Lower leg skin (tissue), 3 donors: ENCODE measurements around the gene ADGRA1.

Source experiments
- CTCF ChIP-seq, 3 donors: fragments of 450-650 bp; IDR thresholded peaks; one replicate each; pipeline ENCODE4 v1.5.1; 2016; ENCODE audit warnings: antibody characterized with exemption in 3 of 3, mild to moderate bottlenecking in 3 of 3, moderate library complexity in 2 of 3
- POLR2A ChIP-seq, 2 donors: fragments of 450-650 bp; IDR thresholded peaks; one replicate each; pipeline ENCODE4 v1.6.1; 2016 to 2017; ENCODE audit warnings: antibody characterized with exemption in 2 of 2, mild to moderate bottlenecking in 1 of 2, moderate library complexity in 1 of 2

DNA sequence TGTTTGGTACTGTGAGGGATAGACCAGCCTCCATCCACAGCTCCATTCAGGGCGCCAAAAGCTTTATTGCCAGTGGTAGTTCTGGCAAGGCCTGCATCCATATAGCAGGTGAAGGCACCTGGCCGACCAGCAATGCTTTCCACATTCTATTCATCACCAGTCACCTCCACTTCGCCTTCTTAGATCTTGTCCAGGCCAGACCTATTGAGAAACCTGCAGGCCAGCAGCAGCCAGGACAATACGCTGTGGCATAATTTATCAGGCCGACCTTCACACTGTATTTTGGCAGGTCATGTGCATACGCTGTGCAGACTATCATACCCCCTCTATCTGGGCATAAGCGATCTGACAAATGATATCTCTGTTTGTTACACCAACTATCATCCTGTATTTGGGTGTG lies 57.0 kb downstream of the ADGRA1 start:
- no peak for TF ChIP-seq CTCF (IDR thresholded peaks at IDR 0.05)
- TF ChIP-seq POLR2A (IDR thresholded peaks at IDR 0.05), result no peak
